GM19452 (cell line): ENCODE results near the gene BUB3.

Source experiments
- ATAC-seq: cut with Tn5 transposase; IDR thresholded peaks from one replicate; pipeline ENCODE4 v1.9.1; 2021; ENCODE audit not compliant: unreplicated experiment

The BUB3 gene

GRCh38 chr10:123140983-123141390 is 13.2 kb upstream of the BUB3 start:
- ATAC-seq, result no peak

DNA sequence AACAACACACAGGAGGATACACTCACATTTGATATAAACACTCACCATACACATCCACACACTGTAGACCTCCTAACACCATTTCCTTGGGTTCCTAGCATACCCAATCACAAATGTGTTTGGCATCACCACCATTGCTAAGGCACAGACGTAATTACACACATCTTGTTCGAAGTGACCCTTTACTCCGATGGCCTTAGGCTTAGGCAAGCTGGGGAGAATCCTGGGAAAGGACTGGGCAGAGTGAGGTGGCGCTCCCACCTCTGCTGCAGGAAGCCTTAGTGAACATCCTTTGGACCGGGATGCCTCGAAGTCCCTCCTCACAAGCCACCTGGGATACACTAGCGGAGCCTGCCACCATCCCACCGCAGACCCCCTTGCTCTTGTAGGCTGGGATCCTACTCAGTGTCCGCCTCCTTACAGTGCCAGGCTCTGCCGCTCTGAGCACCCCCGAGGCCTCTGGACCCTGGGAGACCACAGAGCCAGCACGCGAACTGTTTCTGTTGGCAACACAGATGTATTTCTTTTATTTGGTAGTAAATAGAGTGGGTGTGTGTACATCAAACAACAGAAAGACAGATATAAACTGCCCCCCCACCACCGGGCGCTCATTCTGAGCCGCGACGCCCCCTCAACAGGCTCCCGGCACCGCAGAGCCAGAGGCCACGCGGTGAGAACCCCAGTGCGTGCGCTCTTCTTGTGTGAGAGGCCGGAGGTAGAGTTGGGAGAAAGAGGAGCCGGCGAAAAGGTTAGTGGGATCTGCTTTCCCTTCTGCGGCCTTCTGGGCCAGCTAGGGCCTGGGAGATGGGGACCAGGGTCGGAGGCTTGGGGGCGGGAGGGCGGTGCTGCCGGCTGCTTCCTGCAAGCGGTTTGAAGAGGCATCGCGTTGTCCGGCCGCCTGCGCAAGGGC is 12.2 kb upstream of the BUB3 start:
- ATAC-seq, result no peak

- ATAC-seq, result no peak
Measured at GRCh38 chr10:123142701-123143161, 11.5 kb upstream of the BUB3 start.

DNA sequence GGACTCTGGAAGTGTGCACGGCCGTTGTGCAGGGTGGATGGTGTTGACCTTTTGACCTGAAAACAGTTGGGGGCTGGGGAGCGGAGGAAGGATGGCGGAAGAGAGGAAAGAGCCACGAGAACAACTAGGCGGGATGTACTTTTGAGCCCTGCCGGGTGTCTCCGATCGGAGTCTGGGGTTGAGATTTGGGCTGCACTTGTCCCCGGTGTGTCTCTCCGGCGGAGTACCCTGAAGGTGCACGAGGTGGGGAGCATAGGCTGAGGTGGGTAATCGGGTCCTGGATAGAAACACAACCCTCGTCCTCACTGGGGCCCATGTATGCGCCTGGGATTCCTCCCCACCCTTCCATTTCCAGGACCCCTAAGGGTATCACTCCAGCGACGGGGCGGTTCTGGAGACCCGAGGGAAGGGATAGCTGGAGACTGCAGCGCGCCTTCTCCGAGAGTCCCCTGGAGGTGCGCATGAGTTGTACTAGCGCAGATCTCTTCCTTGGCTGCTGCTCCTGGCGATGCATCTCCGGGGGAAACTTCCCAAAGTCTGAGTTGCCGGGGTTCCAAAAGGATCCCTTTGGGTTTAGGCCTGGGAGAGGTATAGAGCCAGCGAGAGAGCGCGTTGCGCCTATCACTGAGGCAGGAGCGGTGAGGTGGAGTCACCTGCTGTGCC is 10.9 kb upstream of the BUB3 start:
- ATAC-seq, result no peak

- ATAC-seq, result no peak
Measured at GRCh38 chr10:123143825-123144168, 10.4 kb upstream of the BUB3 start.

DNA sequence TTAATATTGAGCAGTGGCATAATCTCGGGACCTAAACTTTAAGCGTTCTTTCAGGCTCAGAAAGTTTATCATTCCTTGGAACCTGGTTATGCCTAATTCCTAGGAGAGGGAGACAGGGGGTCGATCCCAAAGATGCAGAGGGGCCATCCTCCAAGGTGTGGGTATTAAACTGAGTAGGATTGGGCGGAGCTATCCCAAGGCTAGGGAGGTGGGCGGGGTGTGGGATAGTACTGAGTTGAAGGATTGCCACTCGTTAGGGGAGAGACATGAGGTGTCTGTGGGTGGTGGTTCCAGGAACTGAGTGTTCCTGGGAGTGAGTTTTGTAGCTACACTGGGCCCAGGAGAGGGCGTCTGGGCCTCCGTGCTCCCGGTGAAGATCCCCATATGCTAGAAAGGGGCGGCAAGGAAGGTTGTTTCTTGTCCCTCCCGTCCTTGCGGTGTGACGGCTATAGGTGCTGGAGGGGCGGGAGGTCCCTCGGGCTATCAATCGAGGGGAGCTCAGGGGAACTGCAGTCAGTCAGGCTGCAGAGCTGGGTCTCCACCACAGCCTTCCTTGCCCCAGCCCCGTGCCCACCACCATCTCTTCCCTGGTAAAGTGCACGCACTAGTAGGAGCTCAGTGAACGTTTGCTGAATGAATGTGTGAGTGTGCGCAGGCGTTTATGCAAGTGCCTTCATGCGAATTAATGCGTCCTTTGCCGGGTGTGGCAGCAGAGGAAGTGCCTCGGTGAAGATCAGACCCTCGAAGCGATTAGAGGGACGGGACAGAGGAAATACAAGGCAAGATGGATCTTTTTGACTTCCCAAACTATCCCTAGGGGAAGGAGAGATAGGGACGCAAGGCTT is 9.3 kb upstream of the BUB3 start:
- no peak for ATAC-seq

DNA sequence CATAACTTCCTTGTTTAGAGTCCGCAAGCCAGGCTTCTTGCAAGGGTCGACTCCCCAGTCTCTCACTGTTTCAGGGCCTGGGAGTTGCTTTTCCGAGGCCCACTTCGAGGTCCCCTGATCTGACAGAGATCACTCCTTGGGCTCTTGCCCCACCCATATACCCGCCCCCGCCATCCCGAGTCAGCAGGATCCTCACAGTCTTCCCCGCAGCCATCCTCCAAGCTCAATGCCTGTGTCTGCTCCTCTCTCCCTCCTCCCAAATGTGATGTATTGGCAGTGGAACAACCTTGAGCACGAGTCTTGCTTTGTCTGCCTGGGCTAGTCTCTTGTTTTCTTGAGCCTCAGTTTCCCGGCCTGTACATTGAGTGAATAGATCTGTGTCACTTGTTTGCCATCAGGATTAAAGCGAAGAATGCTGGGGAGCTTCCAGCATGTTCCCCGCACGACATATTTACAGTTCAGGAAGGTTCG is 8.6 kb upstream of the BUB3 start:
- no peak for ATAC-seq

GRCh38 chr10:123146013-123146893 is 7.9 kb upstream of the BUB3 start:
- no peak for ATAC-seq

- ATAC-seq, result no peak
Measured at GRCh38 chr10:123146894-123147634, 7.1 kb upstream of the BUB3 start.

DNA sequence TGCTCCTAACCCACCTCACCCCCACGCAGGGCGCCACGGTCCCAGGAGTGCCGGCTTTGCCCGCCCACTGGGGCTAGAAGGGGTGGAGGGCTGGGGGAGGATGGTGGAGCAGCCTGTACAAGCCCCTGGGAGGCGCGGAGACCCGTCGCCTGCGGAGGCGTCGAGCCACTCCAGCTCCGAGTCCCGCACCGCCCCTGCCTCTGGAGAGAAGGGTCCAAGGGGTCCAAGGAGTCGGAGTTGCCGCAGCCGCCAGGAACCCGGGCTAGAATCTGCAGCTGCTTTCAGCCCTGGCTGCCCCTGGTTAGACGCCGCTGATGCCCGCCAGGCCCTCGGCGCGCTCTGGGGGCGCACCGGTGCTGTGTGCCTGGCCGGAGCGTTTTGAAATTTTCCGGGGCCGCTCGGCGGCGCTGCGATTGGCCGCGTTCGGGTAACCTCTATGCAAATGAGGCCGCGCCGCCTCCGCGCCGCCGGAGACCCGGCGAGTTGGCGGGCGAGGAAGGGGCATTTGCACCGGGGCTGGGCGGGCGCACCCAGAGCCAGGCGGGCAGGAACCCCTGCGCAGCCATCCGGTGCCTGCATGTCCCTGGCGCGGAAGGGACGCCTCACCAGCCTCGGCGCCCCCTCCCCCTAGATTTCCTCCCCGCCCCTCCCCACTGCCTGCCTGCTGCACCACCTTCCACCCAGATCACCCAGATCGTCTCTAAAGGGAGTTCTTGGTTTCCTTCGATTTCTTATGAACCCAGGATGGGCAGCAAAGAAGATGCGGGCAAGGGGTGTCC is 6.4 kb upstream of the BUB3 start, which contains the start of gene HMX2:
HMX2 (plus strand) TSS at position 502 of the 779 bp plus-strand sequence; CDS start at position 745, 243 bp downstream.
- no peak for ATAC-seq

GRCh38 chr10:123148414-123149161 is 5.6 kb upstream of the BUB3 start:
- ATAC-seq, result no peak

GRCh38 chr10:123149162-123149567 is 5.0 kb upstream of the BUB3 start:
- no peak for ATAC-seq

DNA sequence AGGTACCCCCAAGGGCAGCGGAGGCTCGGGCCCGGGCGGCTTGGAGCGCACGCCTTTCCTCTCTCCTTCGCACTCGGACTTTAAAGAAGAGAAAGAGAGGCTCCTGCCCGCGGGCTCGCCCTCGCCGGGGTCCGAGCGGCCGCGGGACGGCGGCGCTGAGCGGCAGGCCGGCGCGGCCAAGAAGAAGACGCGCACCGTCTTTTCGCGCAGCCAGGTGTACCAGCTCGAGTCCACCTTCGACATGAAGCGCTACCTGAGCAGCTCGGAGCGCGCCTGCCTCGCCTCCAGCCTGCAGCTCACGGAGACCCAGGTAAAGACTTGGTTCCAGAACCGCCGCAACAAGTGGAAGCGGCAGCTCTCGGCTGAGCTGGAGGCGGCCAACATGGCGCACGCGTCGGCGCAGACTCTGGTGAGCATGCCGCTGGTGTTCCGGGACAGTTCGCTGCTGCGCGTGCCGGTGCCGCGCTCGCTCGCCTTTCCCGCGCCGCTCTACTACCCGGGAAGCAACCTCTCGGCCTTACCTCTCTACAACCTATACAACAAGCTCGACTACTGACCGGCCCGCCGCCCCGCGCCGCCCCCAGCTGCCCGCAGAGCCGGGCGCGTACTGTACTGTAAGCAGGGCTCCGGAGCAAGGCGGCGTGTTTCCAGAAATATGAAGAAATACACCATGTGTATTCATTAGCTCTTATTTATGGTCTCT is 4.5 kb upstream of the BUB3 start:
- ATAC-seq, result no peak

- ATAC-seq, result no peak
Measured at GRCh38 chr10:123150271-123150985, 3.8 kb upstream of the BUB3 start.

DNA sequence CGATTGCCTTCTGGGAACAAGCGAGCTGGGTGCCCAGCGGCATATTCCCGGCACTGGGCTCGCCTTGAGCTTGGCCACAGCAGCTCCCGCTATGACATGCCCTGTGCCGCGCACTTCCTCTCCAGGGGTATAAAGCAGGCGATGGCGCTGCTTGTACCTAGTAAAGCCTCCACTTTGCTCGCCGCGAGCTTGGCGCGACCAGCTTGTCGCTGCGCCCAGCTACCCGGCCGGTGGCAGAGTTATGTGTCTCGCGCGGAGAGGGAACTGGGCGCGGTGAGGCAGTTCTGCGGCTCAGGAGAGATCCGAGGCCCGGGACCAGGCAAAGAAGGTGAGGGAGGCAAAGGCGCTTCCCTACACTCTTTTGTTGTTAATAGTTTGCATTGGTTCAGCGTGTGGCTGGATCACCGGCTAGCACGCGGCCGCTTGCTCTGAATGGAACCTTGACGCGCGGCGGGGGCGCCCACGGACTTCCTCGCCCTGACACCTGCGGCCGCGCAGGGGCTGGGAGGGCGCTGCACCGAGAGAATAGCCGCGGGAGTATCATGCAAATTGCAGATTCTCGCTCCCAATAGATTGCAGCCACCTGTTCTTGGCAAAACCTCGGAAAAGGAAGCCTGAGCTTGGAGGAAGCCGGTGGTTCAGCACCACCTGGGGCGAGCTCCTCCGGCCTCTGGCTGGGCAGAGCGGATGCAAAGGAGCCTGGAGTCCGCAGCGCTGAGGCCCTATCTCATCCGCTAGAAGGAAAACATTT is 3.0 kb upstream of the BUB3 start:
- ATAC-seq, result no peak

- ATAC-seq, result no peak
Measured at GRCh38 chr10:123151737-123152135, 2.5 kb upstream of the BUB3 start.
